Activated CD4-positive, alpha-beta T cell treated with anti-CD3 and anti-CD28 coated beads, Interleukin-2, amount 10 ng/mL, durations not matched to agents 24 days and 14 days (primary cell): Measurements from ENCODE around the gene FOXD4L1. TPM values are rescaled to one million over a fixed set of nuclear protein-coding genes. Genes with fewer than 3 reads are reported as not detected.
A peak's percentile ranks its signal among the peaks of the same experiment; 100 is the strongest.
"Not testable (repeated sequence)": the region's sequence is repeated elsewhere in the genome, so short reads cannot be mapped to it uniquely, and the experiment has no call there.

ENCODE experiments used
- DNase-seq: peaks from one replicate; pipeline ENCODE4 v3.0.0; 2022
- H3K27ac Mint-ChIP-seq: one replicate; pipeline ENCODE4 v1.8.0; 2022; ENCODE audit warnings: mild to moderate bottlenecking, mixed read lengths
- H3K27me3 Mint-ChIP-seq: one replicate; pipeline ENCODE4 v1.8.0; 2022; ENCODE audit warnings: mixed read lengths
- H3K36me3 Mint-ChIP-seq: one replicate; pipeline ENCODE4 v1.8.0; 2022; ENCODE audit warnings: low read depth, mild to moderate bottlenecking, mixed read lengths
- H3K4me1 Mint-ChIP-seq: one replicate; pipeline ENCODE4 v1.8.0; 2021; ENCODE audit warnings: mixed read lengths
- H3K4me3 Mint-ChIP-seq: one replicate; pipeline ENCODE4 v1.8.0; 2022; ENCODE audit warnings: mild to moderate bottlenecking, moderate library complexity, mixed read lengths
- H3K9me3 Mint-ChIP-seq: one replicate; pipeline ENCODE4 v1.8.0; 2021; ENCODE audit warnings: mixed read lengths
- intact Hi-C: fragments of 100-400 bp; cut with micrococcal nuclease; formaldehyde crosslinking; loops from one replicate; pipeline ENCODE4 v1.15.1; 2023
- total RNA-seq: library from RNA; stranded (reverse); gene quantifications from 2 replicates; pipeline ENCODE4 v1.2.3, GENCODE V29; 2022

Gene FOXD4L1
- total RNA-seq, 1 donor from 2014 or later = 0.30 TPM

DNA sequence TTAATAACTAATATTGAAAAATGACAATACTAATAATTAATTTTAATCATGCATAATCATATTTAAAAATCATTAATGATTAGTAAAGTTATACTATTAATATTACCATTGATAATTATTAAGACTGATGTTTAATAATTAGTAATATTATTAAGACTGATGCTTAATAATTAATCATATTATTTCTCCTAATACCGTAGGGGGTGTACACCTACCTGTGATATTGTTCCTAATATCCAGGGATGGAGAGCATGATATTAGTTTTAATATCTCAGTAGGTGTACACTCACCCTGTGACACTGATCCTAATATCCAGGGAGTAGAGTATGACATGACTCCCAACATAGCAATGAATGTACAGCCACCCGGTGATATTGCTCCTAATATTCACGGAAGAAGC, 12.4 kb downstream of the FOXD4L1 start:
- H3K4me1 Mint-ChIP-seq, H3K36me3 Mint-ChIP-seq, intact Hi-C loops, H3K4me3 Mint-ChIP-seq, H3K9me3 Mint-ChIP-seq, DNase-seq, H3K27ac Mint-ChIP-seq: not testable (repeated sequence)
- peaks cover 16% of the 10 kb centered on the region for H3K27me3 Mint-ChIP-seq

DNA sequence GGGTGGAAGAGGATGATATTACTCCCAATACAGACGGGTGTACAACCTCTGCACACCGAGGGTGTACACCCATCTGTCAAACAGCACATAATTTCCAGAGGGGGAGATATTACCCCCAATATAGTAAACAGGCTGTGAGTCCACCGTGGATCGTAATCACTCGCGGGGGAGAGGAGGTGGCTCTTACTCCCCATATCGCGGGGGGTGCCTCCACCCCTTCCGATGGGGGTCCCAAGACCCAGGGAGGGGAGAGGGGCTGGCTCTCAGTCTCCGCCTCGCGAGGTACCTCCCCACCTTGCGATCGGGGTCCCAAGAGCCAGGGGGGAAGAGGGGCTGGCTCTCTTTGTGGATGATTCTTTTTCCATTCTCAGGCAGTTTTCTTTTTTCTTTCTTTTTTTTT, 13.4 kb downstream of the FOXD4L1 start:
- peak; percentile 58 for DNase-seq
- H3K27ac Mint-ChIP-seq, intact Hi-C loops, H3K36me3 Mint-ChIP-seq, H3K4me3 Mint-ChIP-seq, H3K4me1 Mint-ChIP-seq, H3K9me3 Mint-ChIP-seq: not testable (repeated sequence)
- H3K27me3 Mint-ChIP-seq = peaks cover 16% of the 10 kb centered on the region

DNA sequence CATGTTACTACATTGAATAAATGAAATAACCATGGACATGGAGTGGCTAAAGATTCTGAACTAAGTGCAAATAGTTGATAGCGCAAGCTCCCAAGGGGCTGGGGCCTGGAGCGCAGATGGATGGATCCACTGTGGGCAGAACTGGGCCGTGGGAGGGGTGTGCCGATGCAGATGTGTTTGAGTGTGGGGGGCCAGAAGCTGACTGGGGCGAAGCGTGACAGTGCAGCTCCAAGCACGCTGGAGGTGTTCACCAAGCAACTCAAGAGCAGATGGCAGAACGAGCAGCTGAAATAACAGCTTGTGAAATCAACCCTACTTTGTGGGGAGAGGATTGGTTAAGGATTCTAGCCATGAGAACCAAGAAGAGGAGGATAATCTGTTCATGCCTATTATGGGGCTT, 17.0 kb downstream of the FOXD4L1 start:
- H3K9me3 Mint-ChIP-seq, H3K4me1 Mint-ChIP-seq, H3K27me3 Mint-ChIP-seq, DNase-seq, H3K36me3 Mint-ChIP-seq, H3K27ac Mint-ChIP-seq, intact Hi-C loops, H3K4me3 Mint-ChIP-seq: not testable (repeated sequence)

DNA sequence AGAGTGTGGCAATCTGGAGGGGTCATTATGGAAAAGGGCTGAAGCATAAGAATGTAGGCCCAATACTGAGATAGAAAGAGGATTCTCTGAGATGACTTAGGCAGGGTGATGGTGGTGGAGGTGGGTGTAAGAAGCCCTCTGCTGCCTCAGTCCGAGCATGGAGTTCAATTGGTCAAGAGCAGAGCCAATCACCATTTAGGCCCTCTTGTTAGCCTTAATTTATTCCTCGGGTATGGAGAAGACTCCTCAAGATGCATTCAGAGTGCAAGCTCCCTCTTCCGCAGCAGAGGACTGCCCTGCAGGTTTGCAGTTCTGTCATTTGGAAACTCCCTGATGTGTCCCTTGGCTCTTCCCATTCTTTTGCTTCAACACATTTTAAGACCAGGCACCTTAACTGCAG, 17.5 kb downstream of the FOXD4L1 start:
- H3K4me1 Mint-ChIP-seq, intact Hi-C loops, H3K27me3 Mint-ChIP-seq, H3K4me3 Mint-ChIP-seq, H3K27ac Mint-ChIP-seq, H3K36me3 Mint-ChIP-seq, H3K9me3 Mint-ChIP-seq, DNase-seq: not testable (repeated sequence)

DNA sequence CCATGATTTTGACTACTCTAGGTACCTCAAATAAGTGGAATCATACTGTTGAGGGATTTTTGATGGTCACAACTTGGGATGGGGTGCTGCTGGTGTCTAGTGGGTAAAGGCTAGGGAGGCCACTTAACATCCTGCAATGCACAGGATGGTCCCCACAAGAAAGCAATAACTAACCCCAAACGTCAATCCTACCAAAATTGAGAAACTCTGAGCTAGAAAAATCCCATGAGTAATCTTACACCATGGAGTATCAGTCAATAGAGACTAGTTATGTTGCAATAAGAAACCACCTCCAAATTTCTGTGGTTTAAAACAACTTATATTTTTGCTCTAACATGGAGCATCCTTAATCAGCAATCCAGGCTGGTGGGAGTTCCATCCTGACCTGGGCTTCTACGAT, 18.6 kb downstream of the FOXD4L1 start:
- H3K36me3 Mint-ChIP-seq, H3K4me3 Mint-ChIP-seq, H3K27ac Mint-ChIP-seq, H3K9me3 Mint-ChIP-seq, intact Hi-C loops, H3K4me1 Mint-ChIP-seq, H3K27me3 Mint-ChIP-seq, DNase-seq: not testable (repeated sequence)

DNA sequence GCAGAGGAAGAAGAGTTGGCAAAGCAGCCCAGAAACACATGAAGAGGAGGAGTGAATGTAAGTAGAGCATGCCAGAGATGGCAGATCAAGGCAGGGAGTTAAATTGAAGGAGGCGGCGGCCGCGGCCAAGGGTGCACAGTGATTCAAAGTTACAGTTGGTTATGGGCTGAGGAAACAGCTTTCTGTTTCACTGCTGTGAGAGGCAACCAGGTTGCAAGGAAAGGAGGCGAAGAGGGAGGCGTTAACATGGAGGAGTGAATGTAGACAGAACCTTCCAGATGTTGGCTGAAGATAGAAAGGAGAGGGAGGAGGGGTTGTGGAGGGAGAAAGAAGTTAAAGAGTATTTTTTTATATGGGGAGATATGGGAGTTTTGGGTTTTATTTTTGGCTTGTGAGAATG, 22.4 kb downstream of the FOXD4L1 start:
- H3K27me3 Mint-ChIP-seq, H3K4me3 Mint-ChIP-seq, H3K4me1 Mint-ChIP-seq, intact Hi-C loops, H3K27ac Mint-ChIP-seq, H3K36me3 Mint-ChIP-seq, H3K9me3 Mint-ChIP-seq: not testable (repeated sequence)
- DNase-seq = peak; percentile 55

DNA sequence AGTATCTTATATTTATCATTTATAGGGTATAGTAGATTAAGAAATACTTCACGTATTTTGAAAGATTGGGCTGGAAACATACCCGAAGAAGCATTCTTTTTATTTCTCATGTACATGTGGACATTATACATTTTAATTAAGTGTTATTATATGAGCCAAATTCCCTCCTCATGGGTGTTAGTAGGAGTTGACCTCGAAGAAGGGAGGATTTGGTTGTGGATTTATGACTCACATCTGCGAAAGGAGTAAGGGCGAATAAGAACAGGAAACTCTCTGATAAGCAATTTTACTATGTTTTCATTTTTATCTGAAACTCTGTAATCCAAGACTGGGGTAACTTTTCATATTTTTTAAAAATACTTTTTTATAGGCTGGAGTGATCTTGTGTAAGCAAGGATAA, 23.0 kb downstream of the FOXD4L1 start:
- DNase-seq, H3K9me3 Mint-ChIP-seq, intact Hi-C loops, H3K4me1 Mint-ChIP-seq, H3K4me3 Mint-ChIP-seq, H3K36me3 Mint-ChIP-seq, H3K27ac Mint-ChIP-seq, H3K27me3 Mint-ChIP-seq: not testable (repeated sequence)

DNA sequence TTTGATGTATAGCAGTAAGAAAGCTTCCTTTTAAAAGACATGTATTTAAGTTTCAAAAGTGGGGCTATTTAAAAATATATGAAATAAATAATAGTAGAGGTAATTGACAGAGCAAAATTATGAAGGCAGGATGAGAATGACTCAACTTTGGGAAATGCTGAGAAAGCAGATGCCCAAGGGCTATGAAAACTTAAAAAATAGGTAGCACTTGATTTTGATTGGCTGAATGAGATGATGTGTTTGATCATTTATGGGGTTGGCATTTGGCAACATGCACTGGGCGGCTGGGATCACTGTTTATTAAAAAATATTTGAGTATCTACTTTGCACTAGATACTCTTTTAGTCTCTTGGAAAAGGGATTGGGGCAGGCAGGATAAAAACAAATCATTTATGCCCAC, 26.5 kb downstream of the FOXD4L1 start:
- H3K4me1 Mint-ChIP-seq, H3K27ac Mint-ChIP-seq, DNase-seq, intact Hi-C loops, H3K27me3 Mint-ChIP-seq, H3K9me3 Mint-ChIP-seq, H3K36me3 Mint-ChIP-seq, H3K4me3 Mint-ChIP-seq: not testable (repeated sequence)

DNA sequence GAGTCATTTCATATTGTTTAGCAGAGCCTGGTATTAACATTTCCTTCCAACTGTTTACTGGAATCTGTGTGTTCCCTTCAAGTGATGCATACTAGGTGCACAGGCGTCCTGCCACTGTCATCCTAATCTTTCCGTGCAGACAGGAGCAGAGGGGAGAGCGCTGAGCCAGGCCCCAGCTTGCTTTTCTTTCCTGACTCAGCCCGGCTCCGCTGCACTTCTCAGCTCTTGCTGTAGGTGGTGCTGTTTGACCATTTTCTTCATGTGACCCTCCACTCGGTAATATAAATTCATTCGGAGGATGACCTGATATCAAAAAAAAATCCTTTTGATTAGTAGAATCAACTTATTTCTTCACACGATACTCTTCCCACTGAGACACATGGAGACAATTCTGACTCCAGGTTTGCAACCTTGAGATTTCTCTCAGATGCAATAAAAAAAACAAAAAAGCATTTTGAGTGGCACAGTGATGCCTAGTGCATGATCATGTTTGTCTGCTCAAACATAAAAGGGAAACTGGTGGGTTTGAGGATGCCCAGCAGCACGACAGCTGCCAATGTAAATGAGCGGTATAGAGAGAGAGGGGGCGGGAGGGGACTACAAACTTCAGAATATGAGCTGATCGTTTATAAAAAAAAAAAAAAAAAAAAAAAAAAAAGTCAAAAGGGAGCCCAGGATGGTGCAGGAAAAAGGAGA, 29.0 kb downstream of the FOXD4L1 start:
- intact Hi-C loops, DNase-seq, H3K4me3 Mint-ChIP-seq: not testable (repeated sequence)

DNA sequence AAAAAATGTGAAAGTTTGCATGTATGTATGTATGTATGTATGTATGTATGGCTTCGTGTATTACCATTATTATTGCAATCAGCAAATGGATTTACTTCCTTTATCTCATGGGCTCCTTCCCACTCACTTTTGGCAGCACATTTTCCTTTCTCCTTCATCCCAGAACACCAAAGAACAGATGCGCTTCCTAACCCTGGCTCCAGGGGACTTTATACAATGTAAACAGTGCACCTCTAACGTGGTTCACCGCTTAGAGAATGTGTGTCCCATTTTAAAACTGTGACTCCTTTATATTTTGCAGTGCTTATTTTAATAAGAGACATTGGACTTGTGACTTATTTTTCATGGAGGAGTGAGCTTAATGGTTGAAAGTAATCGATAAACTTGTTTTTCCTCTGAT, 29.7 kb downstream of the FOXD4L1 start:
- H3K36me3 Mint-ChIP-seq, H3K27ac Mint-ChIP-seq, H3K4me3 Mint-ChIP-seq, H3K27me3 Mint-ChIP-seq, H3K4me1 Mint-ChIP-seq, DNase-seq, intact Hi-C loops, H3K9me3 Mint-ChIP-seq: not testable (repeated sequence)

More for the DNA sequence above, 29.0 kb downstream of the FOXD4L1 start:
- H3K27ac Mint-ChIP-seq, H3K36me3 Mint-ChIP-seq, H3K9me3 Mint-ChIP-seq, H3K27me3 Mint-ChIP-seq, H3K4me1 Mint-ChIP-seq: not testable (repeated sequence)

DNA sequence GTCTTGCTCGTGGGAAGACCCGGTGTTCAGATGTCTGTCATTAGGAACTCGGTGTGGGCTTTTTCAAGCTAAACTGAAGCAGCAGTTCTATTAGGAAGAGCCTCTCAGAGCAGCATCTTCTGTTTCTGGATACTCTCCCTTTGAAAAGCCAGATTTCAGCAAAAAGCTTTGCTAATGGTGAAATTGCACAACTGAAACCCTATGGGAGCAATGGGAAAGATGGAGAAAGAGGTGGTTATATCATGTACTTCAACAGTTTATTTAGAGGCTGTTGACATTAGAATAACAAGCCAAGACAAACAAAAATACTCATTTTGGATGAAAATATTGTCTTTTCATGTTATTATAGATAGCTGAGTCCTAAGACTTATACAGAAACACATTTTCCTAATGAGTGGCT, 30.4 kb downstream of the FOXD4L1 start:
- H3K27ac Mint-ChIP-seq, H3K4me3 Mint-ChIP-seq, DNase-seq, H3K36me3 Mint-ChIP-seq, intact Hi-C loops, H3K4me1 Mint-ChIP-seq, H3K9me3 Mint-ChIP-seq: not testable (repeated sequence)
- peaks cover 12% of the 10 kb centered on the region for H3K27me3 Mint-ChIP-seq

DNA sequence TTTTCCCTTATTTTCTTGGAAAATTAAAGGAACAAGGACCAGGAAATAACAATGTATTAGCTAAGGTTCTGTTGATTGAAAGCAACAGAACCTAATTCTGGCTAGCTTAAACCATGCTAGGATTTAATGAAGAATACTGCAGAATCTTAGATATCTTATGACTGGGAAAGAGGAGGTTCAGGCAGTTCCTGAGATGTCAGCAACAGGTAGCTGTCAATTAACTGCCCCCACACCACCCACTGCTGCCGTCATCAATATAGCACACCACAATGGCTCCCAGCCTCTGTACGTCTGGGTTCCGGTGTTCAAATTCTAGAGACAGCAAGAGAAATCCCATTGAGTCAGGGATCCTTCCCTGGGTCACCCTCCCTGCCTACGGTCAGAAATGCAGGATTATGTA, 34.5 kb downstream of the FOXD4L1 start:
- H3K4me3 Mint-ChIP-seq, H3K9me3 Mint-ChIP-seq, H3K27ac Mint-ChIP-seq, intact Hi-C loops, H3K36me3 Mint-ChIP-seq, H3K4me1 Mint-ChIP-seq, DNase-seq: not testable (repeated sequence)
- H3K27me3 Mint-ChIP-seq = peaks cover 11% of the 10 kb centered on the region

DNA sequence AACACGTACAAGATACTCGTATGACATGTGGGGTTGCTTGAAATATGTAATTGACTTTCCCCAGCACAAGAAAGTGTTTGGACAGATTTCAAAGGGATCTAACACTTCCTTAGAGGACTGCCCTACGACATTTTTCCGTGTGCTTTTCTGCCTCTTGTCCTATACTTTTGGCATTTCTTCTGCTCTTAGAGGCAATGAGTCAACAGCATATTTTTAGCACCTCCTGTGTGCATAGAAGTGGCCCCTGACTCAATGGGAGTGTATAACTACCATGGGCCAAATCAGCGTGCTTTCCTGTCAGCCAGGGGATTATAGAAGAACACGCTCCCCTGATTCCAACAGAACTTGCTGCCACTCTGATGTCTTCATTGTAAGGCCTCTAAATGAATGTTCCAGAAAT, 38.1 kb downstream of the FOXD4L1 start:
- peaks cover 13% of the 10 kb centered on the region for H3K27me3 Mint-ChIP-seq
- H3K27ac Mint-ChIP-seq, DNase-seq, H3K9me3 Mint-ChIP-seq, intact Hi-C loops, H3K36me3 Mint-ChIP-seq, H3K4me1 Mint-ChIP-seq, H3K4me3 Mint-ChIP-seq: not testable (repeated sequence)

DNA sequence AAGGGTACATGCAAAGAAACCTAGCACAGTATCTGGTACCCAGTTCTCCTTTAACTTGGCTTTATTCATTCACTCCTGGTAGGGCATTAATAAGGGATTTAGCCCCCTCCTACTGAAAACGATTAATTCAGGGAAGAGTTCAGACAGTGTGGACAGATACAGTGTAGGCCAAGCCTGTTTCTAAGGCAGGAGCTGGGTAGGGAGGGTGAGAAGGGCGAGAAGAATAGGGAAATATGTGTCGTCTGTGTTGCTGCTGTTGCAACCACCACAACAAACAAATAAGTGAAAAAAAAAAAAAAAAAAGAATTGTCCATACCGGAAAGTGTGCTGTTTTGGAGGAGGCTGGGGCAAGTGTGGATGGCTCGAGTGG, 42.4 kb downstream of the FOXD4L1 start:
- H3K9me3 Mint-ChIP-seq, H3K4me1 Mint-ChIP-seq, H3K27ac Mint-ChIP-seq, H3K36me3 Mint-ChIP-seq, intact Hi-C loops, DNase-seq: not testable (repeated sequence)
- Mint-ChIP-seq H3K4me3 (peak overlapping the region; percentile 75), H3K27me3 (peaks cover 15% of the 10 kb centered on the region)

DNA sequence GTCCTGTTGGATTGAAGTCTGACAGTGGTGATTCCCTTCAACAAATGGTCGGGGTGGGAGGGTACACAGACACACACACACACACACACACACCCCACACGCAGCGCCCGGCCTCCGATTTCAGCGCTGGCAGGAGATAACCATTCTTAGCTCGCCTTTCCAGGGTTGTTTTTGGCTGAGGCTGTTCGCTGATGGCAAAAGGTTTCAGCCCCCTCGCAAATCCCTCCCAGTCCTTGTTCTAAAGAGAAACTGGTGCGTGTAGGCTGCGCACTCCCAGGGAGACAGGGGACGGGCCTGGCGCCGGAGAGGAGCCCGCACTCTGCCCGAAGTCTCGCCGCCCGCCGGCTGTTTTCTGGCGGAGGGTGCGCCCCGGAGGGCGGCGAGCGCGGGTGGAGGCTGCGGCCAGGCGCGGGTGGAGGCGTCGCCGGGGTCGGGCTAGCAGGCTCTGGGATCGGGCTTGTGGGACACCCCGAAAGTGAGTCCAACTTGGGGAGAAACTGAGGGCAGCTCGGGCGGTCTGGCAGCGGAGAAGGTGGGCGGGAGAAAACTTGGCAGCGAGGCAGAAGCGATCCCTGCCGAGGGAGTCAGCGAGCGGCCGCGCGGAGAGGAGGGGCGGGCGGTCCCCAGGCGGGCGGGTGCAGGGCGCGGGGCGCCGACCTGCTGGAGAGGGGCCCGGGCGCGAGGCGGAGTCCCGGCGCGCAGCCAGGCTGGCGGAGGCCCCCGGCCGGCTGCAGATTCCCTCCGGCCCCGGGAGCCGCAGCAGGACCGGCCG, 42.9 kb downstream of the FOXD4L1 start:
- H3K27ac Mint-ChIP-seq, H3K36me3 Mint-ChIP-seq, H3K4me1 Mint-ChIP-seq, H3K9me3 Mint-ChIP-seq, intact Hi-C loops: not testable (repeated sequence)
- Mint-ChIP-seq H3K27me3 (peaks cover 15% of the 10 kb centered on the region), H3K4me3 (peak overlapping the region; percentile 75)
- DNase-seq = peak; percentile 69
